HUES6 (cell line): ENCODE measurements around the gene FOXO3.

Source experiments
- H3K27ac ChIP-seq: 2 replicates; pipeline ENCODE4 v1.7.0; 2013; ENCODE audit warnings: low read depth, mild to moderate bottlenecking, low read length, inconsistent platforms
- H3K27me3 ChIP-seq: 2 replicates; pipeline ENCODE4 v1.6.1; 2013; ENCODE audit warnings: low read length; ENCODE audit not compliant: control insufficient read depth, insufficient read depth
- H3K36me3 ChIP-seq: 2 replicates; pipeline ENCODE4 v1.6.1; 2013; ENCODE audit warnings: low read length; ENCODE audit not compliant: control insufficient read depth, insufficient read depth
- H3K4me1 ChIP-seq: 2 replicates; pipeline ENCODE4 v1.6.1; 2013; ENCODE audit warnings: low read length; ENCODE audit not compliant: control insufficient read depth, insufficient read depth
- H3K4me3 ChIP-seq: 2 replicates; pipeline ENCODE4 v1.5.1; 2013; ENCODE audit warnings: low read depth, low read length
- H3K9ac ChIP-seq: one replicate; pipeline ENCODE4 v1.6.1; 2013; ENCODE audit warnings: mild to moderate bottlenecking, low read length
- H3K9me3 ChIP-seq: 2 replicates; pipeline ENCODE4 v1.6.1; 2013; ENCODE audit warnings: low read depth, low read length; ENCODE audit not compliant: control insufficient read depth, insufficient read depth

The FOXO3 gene

GRCh38 chr6:108604156-108604555 lies 43.4 kb downstream of the FOXO3 start:
- Histone ChIP-seq H3K27me3 (no peaks in the 10 kb centered on the region), H3K36me3 (no peaks in the 10 kb centered on the region), H3K9me3 (no peaks in the 10 kb centered on the region), H3K27ac (no peak overlapping the region), H3K9ac (no peak overlapping the region), H3K4me3 (no peak overlapping the region), H3K4me1 (peaks cover 3% of the 10 kb centered on the region; the same call in 1 of the 2 replicates)

- H3K9ac ChIP-seq, result no peak overlapping the region
- H3K27ac ChIP-seq, result no peak overlapping the region
- H3K36me3 ChIP-seq, result no peaks in the 10 kb centered on the region
- no peaks in the 10 kb centered on the region for H3K27me3 ChIP-seq
- no peaks in the 10 kb centered on the region for H3K9me3 ChIP-seq
- no peak overlapping the region for H3K4me3 ChIP-seq
- peaks cover 14% of the 10 kb centered on the region for H3K4me1 ChIP-seq
These were observed 45.6 kb downstream of the FOXO3 start for GRCh38 chr6:108606250-108606690.

- no peak overlapping the region for H3K4me3 ChIP-seq
- H3K36me3 ChIP-seq, result no peaks in the 10 kb centered on the region
- peaks cover 8% of the 10 kb centered on the region; the same call in 1 of the 2 replicates for H3K9me3 ChIP-seq
- H3K9ac ChIP-seq, result no peak overlapping the region
- H3K4me1 ChIP-seq, result peaks cover 14% of the 10 kb centered on the region
- no peaks in the 10 kb centered on the region for H3K27me3 ChIP-seq
- no peak overlapping the region for H3K27ac ChIP-seq
These were observed 47.9 kb downstream of the FOXO3 start for GRCh38 chr6:108608453-108609275.

GRCh38 chr6:108609276-108609769 lies 48.6 kb downstream of the FOXO3 start:
- Histone ChIP-seq H3K36me3 (no peaks in the 10 kb centered on the region), H3K9me3 (peaks cover 8% of the 10 kb centered on the region; the same call in 1 of the 2 replicates), H3K9ac (no peak overlapping the region), H3K4me3 (no peak overlapping the region), H3K27me3 (no peaks in the 10 kb centered on the region), H3K4me1 (peaks cover 14% of the 10 kb centered on the region), H3K27ac (no peak overlapping the region)

- no peaks in the 10 kb centered on the region for H3K27me3 ChIP-seq
- H3K36me3 ChIP-seq, result no peaks in the 10 kb centered on the region
- no peak overlapping the region for H3K9ac ChIP-seq
- H3K9me3 ChIP-seq, result peaks cover 8% of the 10 kb centered on the region; the same call in 1 of the 2 replicates
- H3K27ac ChIP-seq, result no peak overlapping the region
- peaks cover 14% of the 10 kb centered on the region for H3K4me1 ChIP-seq
- H3K4me3 ChIP-seq, result no peak overlapping the region
These were observed 49.6 kb downstream of the FOXO3 start for GRCh38 chr6:108610270-108610839.

GRCh38 chr6:108610957-108611586 lies 50.4 kb downstream of the FOXO3 start:
- Histone ChIP-seq H3K4me1 (peaks cover 14% of the 10 kb centered on the region), H3K9me3 (peaks cover 8% of the 10 kb centered on the region; the same call in 1 of the 2 replicates), H3K9ac (no peak overlapping the region), H3K36me3 (no peaks in the 10 kb centered on the region), H3K27me3 (no peaks in the 10 kb centered on the region), H3K27ac (no peak overlapping the region), H3K4me3 (no peak overlapping the region)

- Histone ChIP-seq H3K27me3 (no peaks in the 10 kb centered on the region), H3K4me1 (peaks cover 14% of the 10 kb centered on the region), H3K9me3 (peaks cover 8% of the 10 kb centered on the region; the same call in 1 of the 2 replicates), H3K4me3 (no peak overlapping the region), H3K36me3 (no peaks in the 10 kb centered on the region), H3K27ac (no peak overlapping the region), H3K9ac (no peak overlapping the region)
These were observed 52.1 kb downstream of the FOXO3 start for GRCh38 chr6:108612852-108613251.

GRCh38 chr6:108616544-108616943 lies 55.8 kb downstream of the FOXO3 start:
- no peaks in the 10 kb centered on the region for H3K27me3 ChIP-seq
- H3K9me3 ChIP-seq, result peaks cover 7% of the 10 kb centered on the region; the same call in 1 of the 2 replicates
- no peak overlapping the region for H3K4me3 ChIP-seq
- no peaks in the 10 kb centered on the region for H3K36me3 ChIP-seq
- peaks cover 3% of the 10 kb centered on the region; the same call in 1 of the 2 replicates for H3K4me1 ChIP-seq
- H3K27ac ChIP-seq, result no peak overlapping the region
- H3K9ac ChIP-seq, result no peak overlapping the region

GRCh38 chr6:108616973-108617372 lies 56.3 kb downstream of the FOXO3 start:
- Histone ChIP-seq H3K9me3 (peaks cover 5% of the 10 kb centered on the region; the same call in 1 of the 2 replicates), H3K27me3 (no peaks in the 10 kb centered on the region), H3K9ac (no peak overlapping the region), H3K36me3 (no peaks in the 10 kb centered on the region), H3K27ac (no peak overlapping the region), H3K4me1 (peaks cover 4% of the 10 kb centered on the region; the same call in 1 of the 2 replicates), H3K4me3 (no peak overlapping the region)

GRCh38 chr6:108618623-108619152 lies 58.0 kb downstream of the FOXO3 start:
- Histone ChIP-seq H3K9me3 (no peaks in the 10 kb centered on the region), H3K36me3 (no peaks in the 10 kb centered on the region), H3K27ac (no peak overlapping the region), H3K27me3 (no peaks in the 10 kb centered on the region), H3K4me3 (no peak overlapping the region), H3K4me1 (peaks cover 11% of the 10 kb centered on the region), H3K9ac (no peak overlapping the region)
